ENCODE data around the gene SCARB1.

SCARB1 gene

DNA sequence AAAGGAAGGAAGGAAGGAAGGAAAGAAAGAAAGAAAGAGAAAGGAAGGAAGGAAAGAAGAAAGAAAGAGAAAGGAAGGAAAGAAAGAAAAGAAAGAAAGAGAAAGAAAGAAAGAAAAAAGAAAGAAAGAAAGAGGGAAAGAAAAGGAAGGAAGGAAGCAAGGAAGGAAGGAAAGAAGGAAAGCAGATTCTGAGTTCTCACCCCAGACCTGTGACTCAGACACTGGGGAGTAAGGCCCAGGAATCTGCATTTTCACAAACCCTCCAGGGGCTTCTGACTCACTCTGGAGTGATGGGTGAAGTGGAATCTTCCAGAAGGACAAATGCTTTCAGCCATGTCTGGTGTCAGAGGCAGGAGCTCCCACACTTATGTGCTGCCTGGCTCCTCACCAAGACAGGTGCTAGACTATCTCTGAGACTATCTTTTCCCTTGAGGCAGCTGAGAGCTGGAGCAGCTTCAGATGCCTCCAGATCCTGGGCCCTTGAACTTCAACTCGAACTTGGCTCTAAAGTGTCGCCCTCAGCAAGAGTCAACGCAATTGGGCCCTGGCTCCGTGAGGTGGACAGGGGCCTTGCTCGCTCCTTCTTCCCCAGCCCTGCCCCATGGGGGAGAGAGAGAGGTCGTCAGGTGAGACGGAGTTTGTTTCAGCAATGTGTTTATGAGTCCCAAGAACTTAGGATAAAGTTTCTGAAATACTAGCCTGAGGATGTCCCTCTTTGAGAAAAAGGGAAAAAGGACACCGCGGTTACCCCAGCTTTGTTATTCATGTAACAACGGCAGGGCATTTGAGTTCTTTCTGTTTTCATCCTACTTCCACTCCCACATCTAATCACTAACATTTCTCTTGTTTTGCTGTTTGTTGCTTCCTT is 19.8 kb upstream of the SCARB1 start:
- TF ChIP-seq CEBPB (IDR thresholded peaks at IDR 0.05) (no peak), CREB1 (IDR thresholded peaks at IDR 0.05; ENCODE audit: low read depth) (no peak), YY1 (IDR thresholded peaks at IDR 0.05; ENCODE audit: low read depth) (no peak), FOXM1 (IDR thresholded peaks at IDR 0.05; ENCODE audit: borderline replicate concordance, low read depth) (no peak), EGR1 (IDR thresholded peaks at IDR 0.05) (no peak), EP300 (IDR thresholded peaks at IDR 0.05; ENCODE audit: borderline replicate concordance) (no peak), TAF1 (IDR thresholded peaks at IDR 0.05; ENCODE audit: low read depth) (no peak), RAD21 (IDR thresholded peaks at IDR 0.05; ENCODE audit: low read depth) (no peak), TEAD4 (IDR thresholded peaks at IDR 0.05) (no peak), TCF12 (IDR thresholded peaks at IDR 0.05; ENCODE audit: low read depth) (no peak), ZBTB7A (IDR thresholded peaks at IDR 0.05; ENCODE audit: low read depth) (no peak)
- TF ChIP-seq, protein P1, sequence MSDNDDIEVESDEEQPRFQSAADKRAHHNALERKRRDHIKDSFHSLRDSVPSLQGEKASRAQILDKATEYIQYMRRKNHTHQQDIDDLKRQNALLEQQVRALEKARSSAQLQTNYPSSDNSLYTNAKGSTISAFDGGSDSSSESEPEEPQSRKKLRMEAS (IDR thresholded peaks at IDR 0.05) = no peak
- TF ChIP-seq, protein P2, sequence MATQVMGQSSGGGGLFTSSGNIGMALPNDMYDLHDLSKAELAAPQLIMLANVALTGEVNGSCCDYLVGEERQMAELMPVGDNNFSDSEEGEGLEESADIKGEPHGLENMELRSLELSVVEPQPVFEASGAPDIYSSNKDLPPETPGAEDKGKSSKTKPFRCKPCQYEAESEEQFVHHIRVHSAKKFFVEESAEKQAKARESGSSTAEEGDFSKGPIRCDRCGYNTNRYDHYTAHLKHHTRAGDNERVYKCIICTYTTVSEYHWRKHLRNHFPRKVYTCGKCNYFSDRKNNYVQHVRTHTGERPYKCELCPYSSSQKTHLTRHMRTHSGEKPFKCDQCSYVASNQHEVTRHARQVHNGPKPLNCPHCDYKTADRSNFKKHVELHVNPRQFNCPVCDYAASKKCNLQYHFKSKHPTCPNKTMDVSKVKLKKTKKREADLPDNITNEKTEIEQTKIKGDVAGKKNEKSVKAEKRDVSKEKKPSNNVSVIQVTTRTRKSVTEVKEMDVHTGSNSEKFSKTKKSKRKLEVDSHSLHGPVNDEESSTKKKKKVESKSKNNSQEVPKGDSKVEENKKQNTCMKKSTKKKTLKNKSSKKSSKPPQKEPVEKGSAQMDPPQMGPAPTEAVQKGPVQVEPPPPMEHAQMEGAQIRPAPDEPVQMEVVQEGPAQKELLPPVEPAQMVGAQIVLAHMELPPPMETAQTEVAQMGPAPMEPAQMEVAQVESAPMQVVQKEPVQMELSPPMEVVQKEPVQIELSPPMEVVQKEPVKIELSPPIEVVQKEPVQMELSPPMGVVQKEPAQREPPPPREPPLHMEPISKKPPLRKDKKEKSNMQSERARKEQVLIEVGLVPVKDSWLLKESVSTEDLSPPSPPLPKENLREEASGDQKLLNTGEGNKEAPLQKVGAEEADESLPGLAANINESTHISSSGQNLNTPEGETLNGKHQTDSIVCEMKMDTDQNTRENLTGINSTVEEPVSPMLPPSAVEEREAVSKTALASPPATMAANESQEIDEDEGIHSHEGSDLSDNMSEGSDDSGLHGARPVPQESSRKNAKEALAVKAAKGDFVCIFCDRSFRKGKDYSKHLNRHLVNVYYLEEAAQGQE (IDR thresholded peaks at IDR 0.05; ENCODE audit: low read depth) = no peak
- TF ChIP-seq, protein P3, sequence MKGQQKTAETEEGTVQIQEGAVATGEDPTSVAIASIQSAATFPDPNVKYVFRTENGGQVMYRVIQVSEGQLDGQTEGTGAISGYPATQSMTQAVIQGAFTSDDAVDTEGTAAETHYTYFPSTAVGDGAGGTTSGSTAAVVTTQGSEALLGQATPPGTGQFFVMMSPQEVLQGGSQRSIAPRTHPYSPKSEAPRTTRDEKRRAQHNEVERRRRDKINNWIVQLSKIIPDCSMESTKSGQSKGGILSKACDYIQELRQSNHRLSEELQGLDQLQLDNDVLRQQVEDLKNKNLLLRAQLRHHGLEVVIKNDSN (IDR thresholded peaks at IDR 0.05) = no peak

DNA sequence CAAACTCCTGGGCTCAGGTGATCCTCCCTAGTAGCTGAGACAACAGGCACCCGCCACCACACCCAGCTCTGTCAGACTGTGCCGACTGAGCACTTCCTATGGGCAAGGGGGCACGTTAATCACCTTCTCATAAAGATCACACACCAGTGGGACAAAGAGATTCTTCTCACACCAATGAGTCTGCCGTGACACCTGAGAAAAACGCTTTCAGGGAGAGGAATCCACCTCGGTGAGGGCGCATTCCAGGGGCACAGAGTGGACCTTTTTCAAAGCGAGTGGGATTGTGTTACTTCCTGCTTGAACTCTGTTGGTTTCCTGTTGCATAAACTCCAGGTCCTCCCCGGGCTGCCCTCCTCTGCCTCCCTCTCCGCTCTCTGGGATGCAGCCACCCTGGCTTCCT is 17.5 kb upstream of the SCARB1 start:
- TF ChIP-seq, protein P3 (IDR thresholded peaks at IDR 0.05) = no peak
- TF ChIP-seq NFIC (IDR thresholded peaks at IDR 0.05) = no peak
- TF ChIP-seq TAF1 (IDR thresholded peaks at IDR 0.05; ENCODE audit: low read depth) = no peak
- TF ChIP-seq FOXM1 (IDR thresholded peaks at IDR 0.05; ENCODE audit: borderline replicate concordance, low read depth) = no peak
- TF ChIP-seq RAD21 (IDR thresholded peaks at IDR 0.05; ENCODE audit: low read depth) = no peak
- no peak for TF ChIP-seq CREB1 (IDR thresholded peaks at IDR 0.05; ENCODE audit: low read depth)
- no peak for TF ChIP-seq ZBTB7A (IDR thresholded peaks at IDR 0.05; ENCODE audit: low read depth)
- no peak for TF ChIP-seq TEAD4 (IDR thresholded peaks at IDR 0.05)
- no peak for TF ChIP-seq EGR1 (IDR thresholded peaks at IDR 0.05)
- TF ChIP-seq, protein P1 (IDR thresholded peaks at IDR 0.05) = no peak
- TF ChIP-seq CEBPB (IDR thresholded peaks at IDR 0.05) = no peak
- TF ChIP-seq, protein P2 (IDR thresholded peaks at IDR 0.05; ENCODE audit: low read depth) = no peak
- TF ChIP-seq YY1 (IDR thresholded peaks at IDR 0.05; ENCODE audit: low read depth) = no peak
- no peak for TF ChIP-seq EP300 (IDR thresholded peaks at IDR 0.05; ENCODE audit: borderline replicate concordance)
- no peak for TF ChIP-seq TCF12 (IDR thresholded peaks at IDR 0.05; ENCODE audit: low read depth)

DNA sequence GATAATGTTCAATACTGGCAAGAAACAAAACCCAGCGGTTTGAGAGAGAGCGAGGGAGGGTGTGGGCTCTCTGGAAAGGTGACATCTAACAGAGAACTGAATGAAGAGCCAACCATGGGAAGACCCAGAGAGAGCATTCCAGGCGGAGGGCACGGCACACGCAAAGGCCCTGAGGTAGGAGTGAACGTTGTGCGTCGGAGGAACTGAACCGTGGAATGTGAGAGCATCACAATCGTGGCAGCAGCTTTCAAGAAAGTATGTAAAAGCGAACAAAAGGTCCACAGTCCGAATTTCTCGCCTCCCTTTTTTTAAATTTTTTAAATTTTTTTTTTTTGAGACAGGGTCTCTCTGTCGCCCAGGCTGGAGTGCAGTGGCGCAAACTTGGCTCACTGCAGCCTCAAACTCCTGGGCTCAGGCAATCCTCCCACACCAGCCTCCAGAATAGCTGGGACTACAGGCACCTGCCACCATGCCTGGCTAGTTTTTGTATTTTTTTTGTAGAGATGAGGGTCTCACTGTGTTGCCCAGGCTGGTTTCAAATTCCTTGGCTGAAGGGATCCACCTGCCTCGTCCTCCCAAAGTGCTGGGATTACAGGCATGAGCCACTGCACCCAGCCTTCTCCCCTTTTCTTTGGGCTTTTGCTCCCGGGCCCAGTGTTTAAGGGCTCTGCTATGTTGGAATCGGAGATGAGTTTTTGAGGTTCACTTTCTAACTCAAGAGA is 15.3 kb upstream of the SCARB1 start:
- TF ChIP-seq TAF1 (IDR thresholded peaks at IDR 0.05; ENCODE audit: low read depth) = no peak
- TF ChIP-seq NFIC (IDR thresholded peaks at IDR 0.05) = no peak
- TF ChIP-seq EGR1 (IDR thresholded peaks at IDR 0.05) = no peak
- TF ChIP-seq, protein P1 (IDR thresholded peaks at IDR 0.05) = no peak
- TF ChIP-seq ZBTB7A (IDR thresholded peaks at IDR 0.05; ENCODE audit: low read depth) = no peak
- no peak for TF ChIP-seq FOXM1 (IDR thresholded peaks at IDR 0.05; ENCODE audit: borderline replicate concordance, low read depth)
- TF ChIP-seq YY1 (IDR thresholded peaks at IDR 0.05; ENCODE audit: low read depth) = no peak
- no peak for TF ChIP-seq TEAD4 (IDR thresholded peaks at IDR 0.05)
- no peak for TF ChIP-seq RAD21 (IDR thresholded peaks at IDR 0.05; ENCODE audit: low read depth)
- no peak for TF ChIP-seq TCF12 (IDR thresholded peaks at IDR 0.05; ENCODE audit: low read depth)
- TF ChIP-seq, protein P3 (IDR thresholded peaks at IDR 0.05) = no peak
- TF ChIP-seq, protein P2 (IDR thresholded peaks at IDR 0.05; ENCODE audit: low read depth) = no peak
- no peak for TF ChIP-seq CEBPB (IDR thresholded peaks at IDR 0.05)
- no peak for TF ChIP-seq EP300 (IDR thresholded peaks at IDR 0.05; ENCODE audit: borderline replicate concordance)
- no peak for TF ChIP-seq CREB1 (IDR thresholded peaks at IDR 0.05; ENCODE audit: low read depth)

Data from Ishikawa (cell line).